Measurements from ENCODE around the gene CCR4. TPM values are rescaled to one million over a fixed set of nuclear protein-coding genes. Genes with fewer than 3 reads are reported as not detected.
"Not testable (repeated sequence)": the region's sequence is repeated elsewhere in the genome, so short reads cannot be mapped to it uniquely, and the experiment has no call there.

CCR4 gene
- total and polyA plus RNA-seq, 2 of the 13 experiments (the other 11 are each of a cell fraction or from before 2014, with no cell fraction given): 0.04 to 0.05 TPM

DNA sequence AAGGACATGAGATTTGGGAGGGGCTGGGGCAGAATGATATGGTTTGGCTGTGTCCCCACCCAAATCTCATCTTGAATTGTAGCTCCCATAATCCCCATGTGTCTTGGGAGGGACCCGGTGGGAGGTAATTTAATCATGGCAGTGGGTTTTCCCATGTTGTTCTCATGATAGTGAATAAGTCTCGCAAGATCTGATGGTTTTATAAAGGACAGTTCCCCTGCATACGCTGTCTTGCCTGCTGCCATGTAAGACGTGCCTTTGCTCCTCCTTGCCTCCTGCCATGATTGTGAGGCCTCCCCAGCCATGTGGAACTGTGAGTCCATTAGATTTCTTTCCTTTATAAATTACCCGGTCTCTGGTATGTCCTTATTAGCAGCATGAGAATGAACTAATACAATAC lies 15.2 kb downstream of the CCR4 start:
- H4K20me1 ChIP-seq (ENCODE audit: insufficient read depth, low read length); BruUV-seq (replicated peaks); H3K4me2 ChIP-seq (ENCODE audit: low read depth, low read length); CTCF ChIA-PET (ENCODE audit: low intra/inter-chr PET ratio, low total read pairs); H3K4me3 ChIP-seq (replicated peaks in 1 of 3; ENCODE audit: insufficient read depth in 1 of 3, low read depth in 2 of 3, low read length in 3 of 3); ATAC-seq; H3K27me3 ChIP-seq (ENCODE audit: control insufficient read depth in 1 of 2, insufficient read depth in 2 of 2, low read length in 2 of 2); intact Hi-C loops (cut with micrococcal nuclease; ENCODE audit: unreplicated experiment); H3K79me2 ChIP-seq (ENCODE audit: insufficient read depth, low read length); H3K36me3 ChIP-seq (replicated peaks in 1 of 2; ENCODE audit: control insufficient read depth in 1 of 2, insufficient read depth in 2 of 2, low read length in 2 of 2); H2AFZ ChIP-seq (ENCODE audit: low read length); H3K27ac ChIP-seq (ENCODE audit: extremely low read length, insufficient read depth, low read length); FAIRE-seq; DNase-seq (ENCODE audit: low spot score); H3K9ac ChIP-seq (ENCODE audit: insufficient read depth, low read depth, low read length): not testable (repeated sequence)
- in situ Hi-C loops (cut with HindIII; ENCODE audit: extremely low pct_ligation_motif_present, low pct_unique_long_range_greater_than_20kb): loop anchor here (25.0 kb wide), 1 partner anchor 396 kb away; no protein-coding TSS in a partner anchor
- Histone ChIP-seq H3K4me1 (ENCODE audit: insufficient read depth, low read length) (peaks cover 30% of the 10 kb centered on the region), H3K9me3 (ENCODE audit: low read length) (peaks cover 21% of the 10 kb centered on the region)
- POLR2A ChIA-PET: interaction anchor here (0.7 kb wide), 1 partner anchor 9 kb away, joined by 3 read pairs; no protein-coding TSS in a partner anchor
- 72% methylated on average over 4 of the region's 5 CpGs for WGBS (ENCODE audit: low lambda C conversion rate)
- peak; percentile 98 for TF ChIP-seq ZNF431 (CRISPR knock-in tag; IDR thresholded peaks at IDR 0.05; ENCODE audit: borderline replicate concordance, low read depth)

DNA sequence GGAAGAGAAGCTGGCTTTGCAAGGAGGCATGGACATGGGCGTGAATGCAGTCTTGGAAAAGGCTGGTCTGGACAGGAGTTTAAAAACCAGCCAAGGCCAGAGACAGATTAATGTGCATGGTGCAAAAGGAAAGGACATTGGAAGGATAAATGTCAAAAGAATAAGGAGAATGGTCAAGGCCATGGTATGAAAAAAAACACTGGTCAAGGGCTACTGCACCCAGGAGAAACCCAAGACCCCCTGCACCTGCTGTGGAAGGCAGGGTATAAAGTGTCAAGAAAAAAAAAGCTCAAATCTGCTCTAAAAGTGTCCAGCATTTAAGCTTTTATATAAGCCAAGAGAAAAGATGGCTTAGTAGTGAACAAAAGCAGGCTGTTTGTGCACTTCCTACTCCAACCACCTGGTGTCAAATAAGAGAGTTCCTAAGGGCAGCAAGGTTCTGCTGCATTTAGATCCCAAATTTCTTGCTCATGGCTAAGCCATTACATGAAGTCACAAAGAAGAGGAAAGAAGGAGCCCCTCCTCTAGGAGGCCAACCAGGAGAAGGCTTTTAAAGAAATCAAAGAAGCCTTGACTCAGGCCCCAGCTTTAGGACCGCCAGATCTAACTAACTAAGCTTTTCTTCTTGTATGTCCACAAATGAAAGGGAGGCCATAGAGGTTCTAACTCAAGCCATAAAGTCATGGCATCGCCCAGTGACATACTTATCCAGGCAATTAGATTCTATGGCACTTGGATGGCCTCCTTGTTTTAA lies 16.9 kb downstream of the CCR4 start:
- Histone ChIP-seq H3K4me3 (replicated peaks in 1 of 3; ENCODE audit: insufficient read depth in 1 of 3, low read depth in 2 of 3, low read length in 3 of 3) (peak overlapping the region; percentile 1 to 43 (median 28); a peak in 4 of 6 replicates), H4K20me1 (ENCODE audit: insufficient read depth, low read length) (no peaks in the 10 kb centered on the region), H3K79me2 (ENCODE audit: insufficient read depth, low read length) (no peaks in the 10 kb centered on the region), H2AFZ (ENCODE audit: low read length) (no peak overlapping the region), H3K36me3 (replicated peaks in 1 of 2; ENCODE audit: control insufficient read depth in 1 of 2, insufficient read depth in 2 of 2, low read length in 2 of 2) (no peaks in the 10 kb centered on the region), H3K4me2 (ENCODE audit: low read depth, low read length) (peak overlapping the region; percentile 73), H3K9me3 (ENCODE audit: low read length) (peaks cover 21% of the 10 kb centered on the region), H3K27ac (ENCODE audit: extremely low read length, insufficient read depth, low read length) (peak overlapping the region; percentile 16), H3K9ac (ENCODE audit: insufficient read depth, low read depth, low read length) (no peak overlapping the region), H3K4me1 (ENCODE audit: insufficient read depth, low read length) (peaks cover 30% of the 10 kb centered on the region), H3K27me3 (ENCODE audit: control insufficient read depth in 1 of 2, insufficient read depth in 2 of 2, low read length in 2 of 2) (no peaks in the 10 kb centered on the region; a peak in 2 of 5 replicates)
- no peak for DNase-seq (ENCODE audit: low spot score)
- peak; percentile 73 for FAIRE-seq
- TF ChIP-seq PCBP2 (optimal IDR thresholded peaks at IDR 0.05; ENCODE audit: low read depth, low read length, poor library complexity, severe bottlenecking) (no peak), ZIK1 (CRISPR knock-in tag; IDR thresholded peaks at IDR 0.05; ENCODE audit: borderline replicate concordance, low read depth) (no peak), GATAD2A (CRISPR knock-in tag; IDR thresholded peaks at IDR 0.05) (0 out of 2 replicates have a peak, but pooled peaks have one; percentile 6)
- TF ChIP-seq, protein P1, sequence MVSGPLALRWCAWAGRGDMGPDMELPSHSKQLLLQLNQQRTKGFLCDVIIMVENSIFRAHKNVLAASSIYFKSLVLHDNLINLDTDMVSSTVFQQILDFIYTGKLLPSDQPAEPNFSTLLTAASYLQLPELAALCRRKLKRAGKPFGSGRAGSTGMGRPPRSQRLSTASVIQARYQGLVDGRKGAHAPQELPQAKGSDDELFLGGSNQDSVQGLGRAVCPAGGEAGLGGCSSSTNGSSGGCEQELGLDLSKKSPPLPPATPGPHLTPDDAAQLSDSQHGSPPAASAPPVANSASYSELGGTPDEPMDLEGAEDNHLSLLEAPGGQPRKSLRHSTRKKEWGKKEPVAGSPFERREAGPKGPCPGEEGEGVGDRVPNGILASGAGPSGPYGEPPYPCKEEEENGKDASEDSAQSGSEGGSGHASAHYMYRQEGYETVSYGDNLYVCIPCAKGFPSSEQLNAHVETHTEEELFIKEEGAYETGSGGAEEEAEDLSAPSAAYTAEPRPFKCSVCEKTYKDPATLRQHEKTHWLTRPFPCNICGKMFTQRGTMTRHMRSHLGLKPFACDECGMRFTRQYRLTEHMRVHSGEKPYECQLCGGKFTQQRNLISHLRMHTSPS (CRISPR knock-in tag; IDR thresholded peaks at IDR 0.05; ENCODE audit: low read depth): no peak
- POLR2A ChIA-PET: interaction anchor here (0.7 to 1.7 kb wide), 2 partner anchors 90 to 129 kb away, joined by 3 read pairs; partner anchors contain the start of genes GLB1 and TMPPE
- CTCF ChIA-PET (ENCODE audit: low intra/inter-chr PET ratio, low total read pairs): no interaction called here
- in situ Hi-C loops (cut with HindIII; ENCODE audit: extremely low pct_ligation_motif_present, low pct_unique_long_range_greater_than_20kb) (loop anchor here (25.0 kb wide), 1 partner anchor 394 kb away; no protein-coding TSS in a partner anchor), intact Hi-C loops (cut with micrococcal nuclease; ENCODE audit: unreplicated experiment) (no loop called here)
- ATAC-seq: peak; percentile 83
- WGBS (ENCODE audit: low lambda C conversion rate): 18% methylated on average over 3 of the region's 3 CpGs
- BruUV-seq (replicated peaks): no TSS peak

Data from HepG2 (cell line).